Endothelial cell of umbilical vein (primary cell): ENCODE results near the gene PACSIN2. TPM values are rescaled to one million over a fixed set of nuclear protein-coding genes. Genes with fewer than 3 reads are reported as not detected.
"Not testable (repeated sequence)": the region's sequence is repeated elsewhere in the genome, so short reads cannot be mapped to it uniquely, and the experiment has no call there.

Experiments
- BruUV-seq: library from RNA; stranded (reverse); fragments of 400-500 nt; replicated peaks from 2 replicates; lab custom pipeline; 2021; lab: Mats Ljungman, UMichigan
- CTCF ChIA-PET: fragments of 300-600, 350-600 bp; sonication (Branson Sonifier 250); formaldehyde crosslinking; loops from one replicate; lab custom pipeline; 2021; ENCODE audit warnings: antibody characterized with exemption, inconsistent platforms; lab: Charles Lee
- POLR2A ChIA-PET: fragments of 300-600, 350-600 bp; sonication (Branson Sonifier 250); formaldehyde crosslinking; loops from one replicate; lab custom pipeline; 2021; ENCODE audit warnings: antibody characterized with exemption, inconsistent platforms; lab: Charles Lee
- DNase-seq: peaks from one replicate; pipeline ENCODE4 v3.0.0-alpha.2; 2011; ENCODE audit warnings: low read depth, low spot score
- FAIRE-seq: peaks from 2 replicates; lab custom pipeline; 2011; peaks lifted over from hg19 to GRCh38; lab: Jason Lieb, UNC
- H2AFZ ChIP-seq: 2 replicates; pipeline ENCODE4 v1.6.0; 2012; ENCODE audit warnings: low read depth, low read length, control low read depth, inconsistent platforms
- H3K27ac ChIP-seq: 2 replicates; pipeline ENCODE4 v1.5.1; 2011; ENCODE audit warnings: low read depth, mild to moderate bottlenecking, control low read depth, low read length, moderate library complexity; ENCODE audit not compliant: insufficient read depth
- H3K27me3 ChIP-seq, 2 experiments: 2 replicates each; pipeline versions ENCODE4 v1.6.0 to v1.6.1; 2011; ENCODE audit warnings: low read length in 2 of 2, mixed read lengths in 1 of 2; ENCODE audit not compliant: control insufficient read depth in 2 of 2, insufficient read depth in 2 of 2
- H3K36me3 ChIP-seq, 2 experiments: 2 replicates in 1 of 2; 3 replicates in 1 of 2; pipeline ENCODE4 v1.5.1; 2011; ENCODE audit warnings: low read length in 2 of 2, mild to moderate bottlenecking in 1 of 2, moderate library complexity in 1 of 2; ENCODE audit not compliant: control insufficient read depth in 2 of 2, insufficient read depth in 2 of 2; ENCODE audit errors: extremely low read depth in 1 of 2
- H3K4me1 ChIP-seq: 3 replicates; pipeline ENCODE4 v1.5.1; 2011; ENCODE audit warnings: mild to moderate bottlenecking, low read length; ENCODE audit not compliant: control insufficient read depth, insufficient read depth; ENCODE audit errors: extremely low read depth
- H3K4me2 ChIP-seq: 2 replicates; pipeline ENCODE4 v1.6.1; 2011; ENCODE audit warnings: low read length, control low read depth, mixed read lengths; ENCODE audit not compliant: insufficient read depth
- H3K4me3 ChIP-seq, 3 experiments: fragments of 200-600 bp in 1 of 3; sonication (generic), shearing (Covaris generic) in 1 of 3; replicated peaks in 1 of 3; 2 replicates each; pipeline ENCODE4 v1.5.1; 2011 to 2016; ENCODE audit warnings: control low read depth in 3 of 3, low read length in 3 of 3, mild to moderate bottlenecking in 2 of 3, inconsistent platforms in 1 of 3, low read depth in 1 of 3, moderate library complexity in 1 of 3; ENCODE audit not compliant: insufficient read depth in 1 of 3
- H3K79me2 ChIP-seq: 2 replicates; pipeline ENCODE4 v1.6.0; 2012; ENCODE audit warnings: low read length, inconsistent platforms; ENCODE audit not compliant: control insufficient read depth, insufficient read depth
- H3K9ac ChIP-seq: replicated peaks from 2 replicates; pipeline ENCODE3; 2011; ENCODE audit warnings: low read length, control low read depth; ENCODE audit not compliant: insufficient read depth; ENCODE audit errors: extremely low read depth
- H3K9me1 ChIP-seq: replicated peaks from 3 replicates; pipeline ENCODE4 v1.6.0; 2011; ENCODE audit warnings: mild to moderate bottlenecking, low read length; ENCODE audit not compliant: control insufficient read depth, insufficient read depth; ENCODE audit errors: extremely low read depth
- H3K9me3 ChIP-seq: replicated peaks from 2 replicates; pipeline ENCODE4 v1.5.1; 2012; ENCODE audit warnings: low read length, inconsistent platforms; ENCODE audit not compliant: control insufficient read depth, insufficient read depth
- H4K20me1 ChIP-seq: replicated peaks from 2 replicates; pipeline ENCODE3; 2011; ENCODE audit warnings: mild to moderate bottlenecking, low read length; ENCODE audit not compliant: control insufficient read depth, insufficient read depth; ENCODE audit errors: extremely low read depth
- CTCF ChIP-seq, 2 donors: IDR thresholded peaks; 1 replicate in 1 of 2; 2 replicates in 1 of 2; pipeline ENCODE4 v1.5.1; 2011; ENCODE audit warnings: low read length in 2 of 2, mild to moderate bottlenecking in 2 of 2, moderate library complexity in 2 of 2, control low read depth in 1 of 2, inconsistent platforms in 1 of 2, low read depth in 1 of 2; ENCODE audit not compliant: insufficient read depth in 1 of 2; ENCODE audit errors: extremely low read depth in 1 of 2
- EZH2 ChIP-seq: IDR thresholded peaks from 2 replicates; pipeline ENCODE4 v1.6.1; 2012; ENCODE audit warnings: borderline replicate concordance, low read depth, mild to moderate bottlenecking, moderate library complexity, low read length, inconsistent platforms; ENCODE audit not compliant: severe bottlenecking
- FOS ChIP-seq: IDR thresholded peaks from 2 replicates; pipeline ENCODE4 v1.6.1; 2011; ENCODE audit warnings: mild to moderate bottlenecking, low read length, moderate library complexity, borderline replicate concordance; ENCODE audit not compliant: insufficient read depth
- GATA2 ChIP-seq: IDR thresholded peaks from 2 replicates; pipeline ENCODE4 v1.7.0; 2011; ENCODE audit warnings: low read depth, mild to moderate bottlenecking, moderate library complexity, mixed read lengths, low read length; ENCODE audit not compliant: insufficient read length, insufficient read depth
- JUN ChIP-seq: IDR thresholded peaks from 2 replicates; pipeline ENCODE4 v1.6.1; 2011; ENCODE audit warnings: borderline replicate concordance, low read depth; ENCODE audit not compliant: insufficient read length, insufficient read depth
- MAX ChIP-seq: IDR thresholded peaks from 2 replicates; pipeline ENCODE4 v1.6.1; 2011; ENCODE audit not compliant: insufficient read depth, insufficient read length
- MYC ChIP-seq: IDR thresholded peaks from one replicate; pipeline ENCODE4 v1.6.1; 2011; ENCODE audit warnings: mild to moderate bottlenecking, low read depth, low read length
- POLR2A ChIP-seq: IDR thresholded peaks from 2 replicates; pipeline ENCODE4 v1.6.1; 2012; ENCODE audit warnings: low read depth, mild to moderate bottlenecking, control low read depth, low read length
- POLR2AphosphoS5 ChIP-seq: IDR thresholded peaks from 2 replicates; pipeline ENCODE4 v1.6.1; 2012; ENCODE audit warnings: low read depth, mild to moderate bottlenecking, control low read depth, low read length, moderate library complexity; ENCODE audit not compliant: insufficient read depth
- dilution Hi-C: fragments of 300-500 bp; cut with MboI; formaldehyde crosslinking; loops from one replicate; pipeline ENCODE4 v1.15.0; 2019; ENCODE audit warnings: low sequenced_read_pairs; ENCODE audit not compliant: extremely low pct_ligation_motif_present
- intact Hi-C: fragments of 100-400 bp; cut with micrococcal nuclease; formaldehyde crosslinking; loops from one replicate; pipeline ENCODE4 v1.10.0; 2022
- polyA plus RNA-seq, 4 experiments: library from polyadenylated mRNA; depleted of rRNA in 3 of 4; stranded (reverse) in 3 of 4; unstranded in 1 of 4; fragments of >200 nt; gene quantifications; 2 replicates each; pipeline versions ENCODE4 v1.2.1 to v1.2.3, GENCODE V29; 2011 to 2012; ENCODE audit warnings: missing spikeins in 1 of 4
- total RNA-seq: library from RNA; stranded (reverse); gene quantifications from 2 replicates; pipeline ENCODE4 v1.2.3, GENCODE V29; 2021

The PACSIN2 gene
- total and polyA plus RNA-seq, 2 donors (not counting 3 experiments of a cell fraction or from before 2014, with no cell fraction given): 46.2 to 64.5 TPM

- DNase-seq, dilution Hi-C loops, H3K9me3 ChIP-seq, H3K9me1 ChIP-seq, H2AFZ ChIP-seq, H3K27ac ChIP-seq, H3K36me3 ChIP-seq, H3K4me2 ChIP-seq, H4K20me1 ChIP-seq, H3K4me3 ChIP-seq, POLR2A ChIA-PET, FAIRE-seq, intact Hi-C loops, H3K9ac ChIP-seq, BruUV-seq, H3K27me3 ChIP-seq: not testable (repeated sequence)
- CTCF ChIA-PET: interaction anchor here (1.0 kb wide), 1 partner anchor 55 kb away, joined by 3 read pairs; no protein-coding TSS in a partner anchor
- peaks cover 60% of the 10 kb centered on the region for H3K4me1 ChIP-seq
- H3K79me2 ChIP-seq: peaks cover 44% of the 10 kb centered on the region
Measured at GRCh38 chr22:42936680-42937079, 78.3 kb downstream of the PACSIN2 start.

GRCh38 chr22:42934338-42934737 lies 80.6 kb downstream of the PACSIN2 start:
- DNase-seq (no peak), FAIRE-seq (no peak)
- no peaks in the 10 kb centered on the region for H3K36me3 ChIP-seq
- BruUV-seq: no TSS peak
- POLR2A ChIA-PET: interaction anchor here (0.6 to 1.0 kb wide), 4 partner anchors 12 to 262 kb away, joined by 3 to 6 read pairs (median 3); partner anchors contain the start of gene PACSIN2
- H3K4me3 ChIP-seq: no peak overlapping the region
- H4K20me1 ChIP-seq: no peaks in the 10 kb centered on the region
- intact Hi-C loops (loop anchor here (5.0 kb wide), 1 partner anchor 78 kb away; no protein-coding TSS in a partner anchor), dilution Hi-C loops (no loop called here)
- peak overlapping the region; percentile 78 for H3K4me2 ChIP-seq
- H3K9ac ChIP-seq: peak overlapping the region; percentile 80
- peak overlapping the region; percentile 98 for H3K27ac ChIP-seq
- peaks cover 54% of the 10 kb centered on the region for H3K79me2 ChIP-seq
- no peaks in the 10 kb centered on the region for H3K9me3 ChIP-seq
- TF ChIP-seq POLR2AphosphoS5: no peak
- TF ChIP-seq MAX: no peak
- no peak for TF ChIP-seq POLR2A
- TF ChIP-seq MYC: no peak
- TF ChIP-seq EZH2: no peak
- no peak for TF ChIP-seq FOS
- TF ChIP-seq GATA2: no peak
- TF ChIP-seq JUN: no peak
- no peak for TF ChIP-seq CTCF (IDR thresholded peaks at IDR 0.05; ENCODE audit: extremely low read depth in 1 of 2, insufficient read depth in 1 of 2, low read depth in 1 of 2, low read length in 2 of 2)
- H3K27me3 ChIP-seq: no peaks in the 10 kb centered on the region
- CTCF ChIA-PET: interaction anchor here (0.8 to 1.5 kb wide), 9 partner anchors 8 to 126 kb away, joined by 3 to 9 read pairs (median 4); no protein-coding TSS in a partner anchor
- H3K9me1 ChIP-seq: no peaks in the 10 kb centered on the region
- no peak overlapping the region for H2AFZ ChIP-seq
- H3K4me1 ChIP-seq: peaks cover 47% of the 10 kb centered on the region
